Activated CD4-positive, alpha-beta T cell treated with anti-CD3 and anti-CD28 coated beads, Interleukin-2, amount 10 ng/mL, durations not matched to agents 24 days and 14 days (primary cell): Measurements from ENCODE around the gene EPC1. TPM values are rescaled to one million over a fixed set of nuclear protein-coding genes. Genes with fewer than 3 reads are reported as not detected.
"Not testable (repeated sequence)": the region's sequence is repeated elsewhere in the genome, so short reads cannot be mapped to it uniquely, and the experiment has no call there.

Experiments
- DNase-seq: peaks from one replicate; pipeline ENCODE4 v3.0.0; 2022
- H3K27ac Mint-ChIP-seq: one replicate; pipeline ENCODE4 v1.8.0; 2022; ENCODE audit warnings: mild to moderate bottlenecking, mixed read lengths
- H3K27me3 Mint-ChIP-seq: one replicate; pipeline ENCODE4 v1.8.0; 2022; ENCODE audit warnings: mixed read lengths
- H3K36me3 Mint-ChIP-seq: one replicate; pipeline ENCODE4 v1.8.0; 2022; ENCODE audit warnings: low read depth, mild to moderate bottlenecking, mixed read lengths
- H3K4me1 Mint-ChIP-seq: one replicate; pipeline ENCODE4 v1.8.0; 2021; ENCODE audit warnings: mixed read lengths
- H3K4me3 Mint-ChIP-seq: one replicate; pipeline ENCODE4 v1.8.0; 2022; ENCODE audit warnings: mild to moderate bottlenecking, moderate library complexity, mixed read lengths
- H3K9me3 Mint-ChIP-seq: one replicate; pipeline ENCODE4 v1.8.0; 2021; ENCODE audit warnings: mixed read lengths
- intact Hi-C: fragments of 100-400 bp; cut with micrococcal nuclease; formaldehyde crosslinking; loops from one replicate; pipeline ENCODE4 v1.15.1; 2023
- total RNA-seq: library from RNA; stranded (reverse); gene quantifications from 2 replicates; pipeline ENCODE4 v1.2.3, GENCODE V29; 2022

EPC1 gene
- total RNA-seq, 1 donor from 2014 or later, result 34.3 TPM

GRCh38 chr10:32222376-32222775 lies 124.6 kb downstream of the EPC1 start:
- H3K36me3 Mint-ChIP-seq, H3K4me3 Mint-ChIP-seq, H3K4me1 Mint-ChIP-seq, H3K27ac Mint-ChIP-seq, intact Hi-C loops, DNase-seq, H3K27me3 Mint-ChIP-seq: not testable (repeated sequence)
- H3K9me3 Mint-ChIP-seq, result peaks cover 16% of the 10 kb centered on the region

- H3K4me3 Mint-ChIP-seq, H3K27me3 Mint-ChIP-seq, H3K27ac Mint-ChIP-seq, H3K4me1 Mint-ChIP-seq, H3K36me3 Mint-ChIP-seq, DNase-seq, intact Hi-C loops: not testable (repeated sequence)
- H3K9me3 Mint-ChIP-seq, result peaks cover 16% of the 10 kb centered on the region
These were observed 127.8 kb downstream of the EPC1 start for GRCh38 chr10:32219156-32219555.

GRCh38 chr10:32218206-32219044 lies 128.5 kb downstream of the EPC1 start:
- intact Hi-C loops, H3K36me3 Mint-ChIP-seq: not testable (repeated sequence)

More at GRCh38 chr10:32218206-32219044, 128.5 kb downstream of the EPC1 start:
- not testable (repeated sequence) for H3K27ac Mint-ChIP-seq, DNase-seq, H3K4me1 Mint-ChIP-seq, H3K27me3 Mint-ChIP-seq, H3K4me3 Mint-ChIP-seq
- peaks cover 16% of the 10 kb centered on the region for H3K9me3 Mint-ChIP-seq

Other genes with a start within 250 kb of the EPC1 start
- gene CCDC7, start 99.0 kb upstream of the EPC1 start, total RNA-seq, result 8.5 and 13.6 TPM in 2 replicates